ENCODE results near the gene KRTAP2-1.

Gene KRTAP2-1

GRCh38 chr17:41054025-41054424 is 6.9 kb upstream of the KRTAP2-1 start:
- no peaks in the 10 kb centered on the region for H3K36me3 ChIP-seq (replicated peaks; ENCODE audit: insufficient read depth, low read length)
- H3K27me3 ChIP-seq (replicated peaks; ENCODE audit: insufficient read depth, low read length) = no peaks in the 10 kb centered on the region
- H2AFZ ChIP-seq (ENCODE audit: low read length) = no peak overlapping the region
- H3K9me3 ChIP-seq (replicated peaks; ENCODE audit: insufficient read depth, low read length) = no peaks in the 10 kb centered on the region
- no peaks in the 10 kb centered on the region for H4K20me1 ChIP-seq (ENCODE audit: insufficient read depth, low read length)
- H3K9me2 ChIP-seq (replicated peaks; ENCODE audit: insufficient read depth, low read length) = no peaks in the 10 kb centered on the region
- H3K27ac ChIP-seq (ENCODE audit: low read length) = no peak overlapping the region
- H3K4me2 ChIP-seq (ENCODE audit: low read depth, low read length) = no peak overlapping the region
- H3K9ac ChIP-seq (ENCODE audit: low read length) = no peak overlapping the region
- no peaks in the 10 kb centered on the region for H3K79me2 ChIP-seq (ENCODE audit: low read length)
- TF ChIP-seq EZH2 (optimal IDR thresholded peaks at IDR 0.05; ENCODE audit: low read depth, low read length) (no peak), CTCF (IDR thresholded peaks at IDR 0.05; ENCODE audit: low read length) (no peak), EZH2phosphoT487 (IDR thresholded peaks at IDR 0.05; ENCODE audit: low read length) (no peak)
- no peak for DNase-seq
- H3F3A ChIP-seq (ENCODE audit: insufficient read depth, low read length) = no peaks in the 10 kb centered on the region
- H3K4me1 ChIP-seq (ENCODE audit: low read length) = no peaks in the 10 kb centered on the region
- no peak overlapping the region for H3K4me3 ChIP-seq (ENCODE audit: low read length)

- no peaks in the 10 kb centered on the region for H3F3A ChIP-seq (ENCODE audit: insufficient read depth, low read length)
- H3K9ac ChIP-seq (ENCODE audit: low read length) = no peak overlapping the region
- no peaks in the 10 kb centered on the region for H3K79me2 ChIP-seq (ENCODE audit: low read length)
- no peak overlapping the region for H3K4me2 ChIP-seq (ENCODE audit: low read depth, low read length)
- TF ChIP-seq EZH2phosphoT487 (IDR thresholded peaks at IDR 0.05; ENCODE audit: low read length) (no peak), EZH2 (optimal IDR thresholded peaks at IDR 0.05; ENCODE audit: low read depth, low read length) (no peak)
- H3K9me3 ChIP-seq (replicated peaks; ENCODE audit: insufficient read depth, low read length) = no peaks in the 10 kb centered on the region
- no peaks in the 10 kb centered on the region for H3K27me3 ChIP-seq (replicated peaks; ENCODE audit: insufficient read depth, low read length)
- H3K9me2 ChIP-seq (replicated peaks; ENCODE audit: insufficient read depth, low read length) = no peaks in the 10 kb centered on the region
- DNase-seq = no peak
- H2AFZ ChIP-seq (ENCODE audit: low read length) = no peak overlapping the region
- no peaks in the 10 kb centered on the region for H3K4me1 ChIP-seq (ENCODE audit: low read length)
- H3K27ac ChIP-seq (ENCODE audit: low read length) = no peak overlapping the region
- no peaks in the 10 kb centered on the region for H3K36me3 ChIP-seq (replicated peaks; ENCODE audit: insufficient read depth, low read length)
- H3K4me3 ChIP-seq (ENCODE audit: low read length) = no peak overlapping the region
- H4K20me1 ChIP-seq (ENCODE audit: insufficient read depth, low read length) = no peaks in the 10 kb centered on the region
These were observed 5.5 kb upstream of the KRTAP2-1 start for GRCh38 chr17:41052566-41052965.

- no peak overlapping the region for H2AFZ ChIP-seq (ENCODE audit: low read length)
- TF ChIP-seq EZH2 (optimal IDR thresholded peaks at IDR 0.05; ENCODE audit: low read depth, low read length) (no peak), CTCF (IDR thresholded peaks at IDR 0.05; ENCODE audit: low read length) (no peak), EZH2phosphoT487 (IDR thresholded peaks at IDR 0.05; ENCODE audit: low read length) (no peak)
- H3K9me3 ChIP-seq (replicated peaks; ENCODE audit: insufficient read depth, low read length) = no peaks in the 10 kb centered on the region
- no peaks in the 10 kb centered on the region for H4K20me1 ChIP-seq (ENCODE audit: insufficient read depth, low read length)
- H3K36me3 ChIP-seq (replicated peaks; ENCODE audit: insufficient read depth, low read length) = no peaks in the 10 kb centered on the region
- no peak overlapping the region for H3K27ac ChIP-seq (ENCODE audit: low read length)
- no peak overlapping the region for H3K4me2 ChIP-seq (ENCODE audit: low read depth, low read length)
- DNase-seq = no peak
- H3K9me2 ChIP-seq (replicated peaks; ENCODE audit: insufficient read depth, low read length) = no peaks in the 10 kb centered on the region
- no peak overlapping the region for H3K9ac ChIP-seq (ENCODE audit: low read length)
- H3K4me3 ChIP-seq (ENCODE audit: low read length) = no peak overlapping the region
- no peaks in the 10 kb centered on the region for H3K27me3 ChIP-seq (replicated peaks; ENCODE audit: insufficient read depth, low read length)
- H3F3A ChIP-seq (ENCODE audit: insufficient read depth, low read length) = no peaks in the 10 kb centered on the region
- H3K79me2 ChIP-seq (ENCODE audit: low read length) = no peaks in the 10 kb centered on the region
- H3K4me1 ChIP-seq (ENCODE audit: low read length) = no peaks in the 10 kb centered on the region
These were observed 2.0 kb upstream of the KRTAP2-1 start for GRCh38 chr17:41049110-41049509.

- no peaks in the 10 kb centered on the region for H3K4me1 ChIP-seq (ENCODE audit: low read length)
- H3K9ac ChIP-seq (ENCODE audit: low read length) = no peak overlapping the region
- no peak overlapping the region for H2AFZ ChIP-seq (ENCODE audit: low read length)
- H3K36me3 ChIP-seq (replicated peaks; ENCODE audit: insufficient read depth, low read length) = no peaks in the 10 kb centered on the region
- H3K4me2 ChIP-seq (ENCODE audit: low read depth, low read length) = no peak overlapping the region
- H3K9me3 ChIP-seq (replicated peaks; ENCODE audit: insufficient read depth, low read length) = no peaks in the 10 kb centered on the region
- no peak overlapping the region for H3K27ac ChIP-seq (ENCODE audit: low read length)
- no peak for TF ChIP-seq EZH2phosphoT487 (IDR thresholded peaks at IDR 0.05; ENCODE audit: low read length)
- no peak for TF ChIP-seq EZH2 (optimal IDR thresholded peaks at IDR 0.05; ENCODE audit: low read depth, low read length)
- no peak for TF ChIP-seq CTCF (IDR thresholded peaks at IDR 0.05; ENCODE audit: low read length)
- H3F3A ChIP-seq (ENCODE audit: insufficient read depth, low read length) = no peaks in the 10 kb centered on the region
- DNase-seq = no peak
- H3K4me3 ChIP-seq (ENCODE audit: low read length) = no peak overlapping the region
- no peaks in the 10 kb centered on the region for H4K20me1 ChIP-seq (ENCODE audit: insufficient read depth, low read length)
- no peaks in the 10 kb centered on the region for H3K9me2 ChIP-seq (replicated peaks; ENCODE audit: insufficient read depth, low read length)
- no peaks in the 10 kb centered on the region for H3K27me3 ChIP-seq (replicated peaks; ENCODE audit: insufficient read depth, low read length)
- no peaks in the 10 kb centered on the region for H3K79me2 ChIP-seq (ENCODE audit: low read length)
These were observed 1.3 kb upstream of the KRTAP2-1 start for GRCh38 chr17:41048441-41048840.
